K562 (cell line): ENCODE data around the gene IQCE. TPM values are rescaled to one million over a fixed set of nuclear protein-coding genes. Genes with fewer than 3 reads are reported as not detected.

Experiments
- ATAC-seq: fragments of 200-7000 bp; cut with Tn5 transposase; 3 replicates; pipeline ENCODE4 v1.9.1; 2020; ENCODE audit warnings: moderate library complexity
- BruUV-seq: library from RNA; stranded (reverse); fragments of 400-500 nt; replicated peaks from 2 replicates; lab custom pipeline; 2021; lab: Mats Ljungman, UMichigan
- CTCF ChIA-PET: fragments of 300-600 bp; formaldehyde crosslinking; extraction: SDS; loops from one replicate; lab custom pipeline; 2021; ENCODE audit warnings: low intra/inter-chr PET ratio; lab: Yijun Ruan, JAX
- POLR2A ChIA-PET: fragments of 300-600, 350-650 bp; sonication (Branson Sonifier 250); formaldehyde crosslinking; extraction: SDS; loops from one replicate; lab custom pipeline; 2021; ENCODE audit warnings: antibody characterized with exemption, inconsistent platforms; lab: Yijun Ruan, JAX
- DNase-seq, 4 experiments: peaks; one replicate each; pipeline versions ENCODE4 v3.0.0 to v3.0.0-alpha.2; 2011 to 2018; ENCODE audit warnings: low spot score in 3 of 4, mixed read lengths in 3 of 4; ENCODE audit errors: extremely low read depth in 1 of 4
- FAIRE-seq: peaks from 2 replicates; lab custom pipeline; 2011; peaks lifted over from hg19 to GRCh38; lab: Jason Lieb, UNC
- H2AFZ ChIP-seq: 2 replicates; pipeline ENCODE4 v1.6.0; 2011; ENCODE audit warnings: low read depth, low read length, control low read depth, inconsistent platforms
- H3K27ac ChIP-seq: fragments of 200-600 bp; 3 replicates; pipeline ENCODE4 v1.8.0; 2011; ENCODE audit warnings: low read depth, mild to moderate bottlenecking, control low read depth, inconsistent platforms, low read length, moderate library complexity, mixed read lengths; ENCODE audit errors: extremely low read depth
- H3K27me3 ChIP-seq, 2 experiments: fragments of 300-600 bp in 1 of 2; 2 replicates in 1 of 2; 3 replicates in 1 of 2; pipeline versions ENCODE4 v1.6.0 to v1.8.0; 2011; ENCODE audit warnings: inconsistent platforms in 2 of 2, low read length in 2 of 2, mild to moderate bottlenecking in 1 of 2, mixed read lengths in 1 of 2, moderate library complexity in 1 of 2; ENCODE audit not compliant: control insufficient read depth in 2 of 2, insufficient read depth in 2 of 2
- H3K36me3 ChIP-seq: fragments of 300-600 bp; 3 replicates; pipeline ENCODE4 v1.8.0; 2011; ENCODE audit warnings: mild to moderate bottlenecking, low read length, inconsistent platforms; ENCODE audit not compliant: control insufficient read depth, insufficient read depth
- H3K4me1 ChIP-seq, 2 experiments: fragments of 200-600 bp in 1 of 2; replicated peaks in 1 of 2; 2 replicates in 1 of 2; 3 replicates in 1 of 2; pipeline versions ENCODE4 v1.5.1 to v1.8.0; 2011; ENCODE audit warnings: inconsistent platforms in 2 of 2, low read length in 2 of 2, mild to moderate bottlenecking in 1 of 2, mixed read lengths in 1 of 2, moderate library complexity in 1 of 2; ENCODE audit not compliant: control insufficient read depth in 2 of 2, insufficient read depth in 2 of 2
- H3K4me2 ChIP-seq: 2 replicates; pipeline ENCODE4 v1.6.1; 2011; ENCODE audit warnings: low read length, control low read depth, inconsistent platforms, mixed read lengths; ENCODE audit not compliant: insufficient read depth
- H3K4me3 ChIP-seq: fragments of 200-600 bp; sonication (generic), shearing (Covaris generic); 2 replicates; pipeline ENCODE4 v1.5.1; 2016; ENCODE audit warnings: control low read depth, inconsistent platforms
- H3K79me2 ChIP-seq: fragments of 200-600 bp; 3 replicates; pipeline ENCODE4 v1.8.0; 2011; ENCODE audit warnings: low read length, inconsistent platforms; ENCODE audit not compliant: control insufficient read depth, insufficient read depth
- H3K9ac ChIP-seq, 2 experiments: 2 replicates each; pipeline versions ENCODE4 v1.6.0 to v1.6.1; 2011; ENCODE audit warnings: low read depth in 2 of 2, low read length in 2 of 2, control low read depth in 1 of 2, inconsistent platforms in 1 of 2, mild to moderate bottlenecking in 1 of 2, mixed read lengths in 1 of 2; ENCODE audit not compliant: insufficient read depth in 1 of 2
- H3K9me1 ChIP-seq: one replicate; pipeline ENCODE4 v1.6.0; 2011; ENCODE audit warnings: inconsistent platforms, mild to moderate bottlenecking, low read length, moderate library complexity; ENCODE audit not compliant: control insufficient read depth, insufficient read depth
- H3K9me3 ChIP-seq: replicated peaks from 2 replicates; pipeline ENCODE4 v1.5.1; 2011; ENCODE audit warnings: low read depth, low read length, inconsistent platforms; ENCODE audit not compliant: control insufficient read depth, insufficient read depth
- H4K20me1 ChIP-seq: replicated peaks from 2 replicates; pipeline ENCODE4 v1.6.1; 2011; ENCODE audit warnings: low read length, inconsistent platforms, mixed read lengths; ENCODE audit not compliant: control insufficient read depth, insufficient read depth
- CSDE1 ChIP-seq, 2 experiments: fragments of 450-650 bp; IDR thresholded peaks; 2 replicates each; pipeline ENCODE4 v1.6.1; 2016; ENCODE audit warnings: mild to moderate bottlenecking in 1 of 2
- E2F6 ChIP-seq, 2 experiments: IDR thresholded peaks; 2 replicates each; pipeline ENCODE4 v1.6.1; 2011; ENCODE audit warnings: borderline replicate concordance in 1 of 2, control low read depth in 1 of 2, low read depth in 1 of 2, low read length in 1 of 2, mild to moderate bottlenecking in 1 of 2, mixed read lengths in 1 of 2, moderate library complexity in 1 of 2; ENCODE audit not compliant: insufficient read depth in 1 of 2, insufficient read length in 1 of 2, poor library complexity in 1 of 2, severe bottlenecking in 1 of 2; ENCODE audit errors: extremely low read depth in 1 of 2
- HMGN3 ChIP-seq: IDR thresholded peaks from 2 replicates; pipeline ENCODE4 v1.6.1; 2011; ENCODE audit warnings: borderline replicate concordance, low read depth, mild to moderate bottlenecking, mixed read lengths, low read length; ENCODE audit not compliant: insufficient read length; ENCODE audit errors: extremely low read depth
- NRF1 ChIP-seq, 2 experiments: fragments of 450-650 bp; IDR thresholded peaks in 1 of 2; conservative IDR thresholded peaks in 1 of 2; 2 replicates each; pipeline ENCODE4 v1.6.1; 2014; ENCODE audit warnings: mild to moderate bottlenecking in 2 of 2
- NUFIP1 ChIP-seq: fragments of 450-650 bp; IDR thresholded peaks from 2 replicates; pipeline ENCODE4 v1.6.1; 2018; ENCODE audit not compliant: partially characterized antibody
- RBFOX2 ChIP-seq: fragments of 200-400 bp; formaldehyde crosslinking; IDR thresholded peaks from 2 replicates; pipeline ENCODE4 v1.6.1; 2017; ENCODE audit warnings: low read depth, mild to moderate bottlenecking, low read length, moderate library complexity
- ZBTB43 ChIP-seq: sonication (generic); formaldehyde crosslinking; IDR thresholded peaks from 2 replicates; pipeline ENCODE4 v1.8.0; 2023; ENCODE audit warnings: mild to moderate bottlenecking, missing genetic modification reagents
- ZNF165 ChIP-seq: fragments of 250-450 bp; sonication (Bioruptor Pico); IDR thresholded peaks from 2 replicates; pipeline ENCODE4 v1.4.0; 2020; ENCODE audit warnings: borderline replicate concordance
- WGBS: fragments of 100-300 bp; shearing (Covaris generic); methylation state at CpG from one replicate; pipeline ENCODE4 v1.1.6; 2016; ENCODE audit warnings: low coverage, mixed read lengths; ENCODE audit not compliant: insufficient coverage; ENCODE audit errors: missing lambda C conversion rate; 5-methylcytosine and 5-hydroxymethylcytosine counted together
- in situ Hi-C: fragments of 300-500 bp; cut with MboI; formaldehyde crosslinking; loops from 4 replicates; pipeline ENCODE4 v1.15.0; 2018; ENCODE audit warnings: inconsistent platforms, mixed read lengths
- intact Hi-C: fragments of 100-400 bp; cut with micrococcal nuclease; formaldehyde crosslinking; loops from 2 replicates; pipeline ENCODE4 v1.14.2; 2022
- polyA plus RNA-seq, 8 experiments: library from polyadenylated mRNA; depleted of rRNA in 4 of 8; stranded (reverse) in 5 of 8; unstranded in 3 of 8; fragments of >200 nt; fragmentation: Nextera tagmentation in 2 of 8; fragmentation: Illumina TruSeq in 1 of 8; extraction: Ambion mirVana in 2 of 8; extraction: Trizol in 1 of 8; gene quantifications; 2 replicates each; pipeline versions ENCODE4 v1.2.1 to v1.2.3, GENCODE V29; 2011 to 2014; ENCODE audit warnings: inconsistent platforms in 1 of 8, missing spikeins in 1 of 8
- total RNA-seq, 7 experiments: library from RNA; depleted of rRNA in 6 of 7; stranded (reverse); fragments of >200 nt in 6 of 7; fragmentation: Illumina TruSeq in 2 of 7; extraction: Trizol in 2 of 7; gene quantifications; 2 replicates each; pipeline versions ENCODE4 v1.2.1 to v1.2.3, GENCODE V29; 2011 to 2021; ENCODE audit warnings: low replicate concordance in 1 of 7

IQCE gene
- total and polyA plus RNA-seq, 9 of the 15 experiments (the other 6 are each of a cell fraction or from before 2014, with no cell fraction given): 0.18 to 8.5 (median 4.2) TPM

GRCh38 chr7:2542011-2542915 lies 16.5 kb upstream of the IQCE start:
- ChIA-PET CTCF (no interaction called here), POLR2A (interaction anchor here (0.6 to 1.2 kb wide), 3 partner anchors 10 to 1863 kb away, joined by 3 to 4 read pairs (median 3); partner anchors contain the start of gene BRAT1)
- no peaks in the 10 kb centered on the region for H4K20me1 ChIP-seq
- no peaks in the 10 kb centered on the region for H3K79me2 ChIP-seq
- H3K9ac ChIP-seq: no peak overlapping the region; a peak in 1 of 4 replicates
- no peak overlapping the region for H3K4me2 ChIP-seq
- in situ Hi-C loops (no loop called here), intact Hi-C loops (no loop called here)
- no peaks in the 10 kb centered on the region for H3K9me3 ChIP-seq
- peaks cover 0 to 19% of the 10 kb centered on the region in 2 experiments; a peak in 1 of 5 replicates for H3K4me1 ChIP-seq
- WGBS: 91% methylated on average over 14 of the region's 25 CpGs
- no peak overlapping the region for H3K4me3 ChIP-seq
- FAIRE-seq (no peak), DNase-seq (peak in 1 of 4 experiments; percentile 3), ATAC-seq (no peak)
- no TSS peak for BruUV-seq
- H3K36me3 ChIP-seq: peaks cover 90% of the 10 kb centered on the region; the same call in 2 of the 3 replicates
- H3K27ac ChIP-seq: no peak overlapping the region
- H2AFZ ChIP-seq: no peak overlapping the region
- H3K27me3 ChIP-seq: no peaks in the 10 kb centered on the region
- no peak for TF ChIP-seq ZNF165
- no peak for TF ChIP-seq E2F6 (IDR thresholded peaks at IDR 0.05; ENCODE audit: borderline replicate concordance in 1 of 2, extremely low read depth in 1 of 2, insufficient read depth in 1 of 2, insufficient read length in 1 of 2, low read depth in 1 of 2, low read length in 1 of 2, poor library complexity in 1 of 2, severe bottlenecking in 1 of 2)
- no peak for TF ChIP-seq CSDE1 (IDR thresholded peaks at IDR 0.05)
- TF ChIP-seq NRF1 (conservative IDR thresholded peaks at IDR 0.05 in 1 of 2, IDR thresholded peaks at IDR 0.05 in 1 of 2): no peak
- TF ChIP-seq NUFIP1: no peak
- TF ChIP-seq HMGN3: peak; percentile 5
- peak; percentile 28; the same call in 1 of the 2 replicates for TF ChIP-seq RBFOX2
- no peak for TF ChIP-seq ZBTB43 (CRISPR knock-in tag)
- no peaks in the 10 kb centered on the region for H3K9me1 ChIP-seq
